HG03066 (cell line): ENCODE measurements around the gene ESAM.

Experiments used
- ATAC-seq: cut with Tn5 transposase; IDR thresholded peaks from one replicate; pipeline ENCODE4 v1.9.1; 2021; ENCODE audit warnings: low read depth; ENCODE audit not compliant: unreplicated experiment

The ESAM gene

DNA sequence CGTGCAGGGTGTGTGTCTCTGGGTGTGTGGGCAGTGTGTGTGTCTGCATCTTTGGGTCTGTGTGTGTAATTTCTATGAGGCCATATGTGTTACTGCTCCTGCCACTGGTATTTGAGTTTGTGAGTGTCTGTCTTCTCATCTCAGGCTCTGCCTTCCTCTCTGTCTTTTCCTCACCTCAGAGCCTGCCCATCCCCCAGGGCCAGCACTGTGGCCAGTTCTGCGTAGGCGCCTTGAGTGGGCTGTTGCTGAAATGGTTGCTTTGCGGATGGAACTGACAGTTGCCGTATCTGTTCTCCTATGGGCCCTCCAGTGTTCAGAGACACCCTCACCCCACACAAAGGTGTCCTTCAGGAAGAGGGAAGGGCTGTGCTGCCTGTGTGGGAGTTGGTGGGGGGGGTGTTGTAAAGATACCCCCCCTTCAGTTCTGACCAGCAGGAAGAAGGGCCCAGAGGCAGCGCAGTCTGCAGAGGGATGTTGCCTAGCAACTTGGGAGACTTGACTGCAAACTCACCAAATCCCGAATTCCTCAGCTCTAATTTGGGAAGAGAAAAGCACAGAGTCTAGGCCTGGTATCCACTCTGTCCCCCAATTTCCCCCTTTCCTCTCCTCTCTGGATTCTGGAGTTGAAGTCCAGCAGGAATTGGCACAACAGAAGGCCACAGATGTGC lies 24.3 kb downstream of the ESAM start:
- no peak for ATAC-seq

DNA sequence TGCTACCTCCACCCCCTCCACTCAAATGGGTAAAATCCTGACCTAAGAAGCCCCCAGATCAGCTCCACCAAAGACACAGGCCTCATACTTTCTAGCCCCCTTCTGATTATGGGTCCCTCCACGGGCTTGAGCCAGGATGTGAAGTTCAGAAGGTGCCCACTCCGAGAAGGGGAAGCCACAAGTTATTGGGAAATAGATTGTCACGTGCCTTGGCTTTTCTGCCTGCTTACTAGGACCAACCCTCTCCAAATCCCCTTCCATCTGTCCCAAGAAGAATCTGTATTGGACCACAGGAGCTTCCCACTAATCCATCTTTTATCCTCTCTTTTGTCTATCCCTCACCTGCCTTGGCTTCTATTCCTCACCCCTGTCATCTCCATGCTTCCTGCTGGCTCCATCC lies 25.4 kb downstream of the ESAM start:
- ATAC-seq = no peak

DNA sequence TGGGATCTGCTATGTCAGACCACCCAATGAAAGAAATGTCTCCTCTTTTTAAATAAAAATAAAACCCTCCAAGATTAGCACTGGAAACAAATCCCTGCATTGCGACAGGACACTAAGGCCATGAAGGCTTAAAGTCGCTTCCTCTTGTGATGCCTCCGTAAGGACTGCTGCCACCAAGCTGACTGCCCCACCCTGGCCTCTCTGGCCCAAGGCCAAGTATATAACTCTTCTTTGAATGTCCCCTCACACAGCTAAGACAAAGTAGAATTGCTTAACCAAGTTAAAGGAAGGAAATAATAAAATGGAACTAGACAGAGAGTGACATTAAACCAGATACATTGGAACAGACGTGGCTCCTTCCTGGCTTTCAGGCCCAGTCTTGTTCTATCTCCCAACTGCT lies 29.9 kb downstream of the ESAM start:
- ATAC-seq = no peak

DNA sequence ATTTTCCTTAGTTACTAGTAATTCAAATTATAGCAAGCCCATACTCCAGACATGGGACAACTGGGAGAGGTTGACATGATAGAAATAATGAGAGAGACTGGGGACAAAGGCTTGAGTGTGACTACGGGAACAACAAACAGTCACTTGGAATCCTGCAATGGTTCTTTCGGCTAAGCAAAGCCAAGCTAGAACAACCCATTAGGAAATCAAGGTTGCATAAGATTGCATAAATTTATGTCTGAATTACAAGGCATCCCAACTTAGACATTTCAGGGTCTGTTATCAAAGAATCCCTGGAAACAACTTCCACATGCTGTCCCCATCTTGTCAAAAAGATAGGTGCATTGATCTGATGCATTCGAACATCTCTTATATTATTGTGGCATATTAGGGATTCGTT lies 32.5 kb downstream of the ESAM start:
- no peak for ATAC-seq

DNA sequence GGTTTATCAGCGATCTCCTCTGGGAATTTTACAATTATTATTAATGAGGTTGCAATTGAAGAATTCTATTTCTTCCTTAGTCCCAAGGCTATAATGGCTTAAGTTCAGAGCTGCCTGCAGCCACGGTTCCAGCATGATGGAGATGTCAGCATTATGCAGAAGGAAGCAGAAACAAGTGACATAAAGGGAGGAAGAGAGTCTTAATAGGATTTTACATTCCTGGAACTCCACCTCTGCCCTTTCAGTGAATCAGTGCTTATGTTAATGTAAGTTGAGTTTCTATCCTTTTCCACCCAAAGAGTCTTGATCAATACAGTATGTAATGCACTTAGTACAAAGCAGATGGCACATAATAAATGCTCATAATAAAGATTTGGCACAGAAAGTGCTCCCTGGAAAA lies 34.0 kb downstream of the ESAM start:
- ATAC-seq = no peak

DNA sequence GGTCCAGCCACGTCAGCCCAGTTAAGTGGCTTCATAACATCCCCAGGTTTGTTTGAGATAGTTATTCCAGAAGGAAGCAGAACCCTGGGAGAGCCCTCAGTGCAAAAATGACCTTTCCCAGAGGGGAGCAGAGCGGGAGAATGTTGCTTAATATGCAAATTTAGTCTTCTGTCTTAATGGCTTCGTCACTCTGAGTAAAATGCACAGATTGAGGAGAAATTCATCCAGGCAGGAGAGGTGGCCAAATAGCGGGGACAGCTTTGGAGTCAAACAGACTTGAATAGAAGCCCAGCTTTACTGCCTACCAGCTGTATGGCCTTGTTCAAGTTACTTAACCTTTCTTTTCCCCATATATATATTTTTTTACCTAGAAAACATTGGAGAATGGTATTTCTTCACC lies 34.6 kb downstream of the ESAM start:
- no peak for ATAC-seq

DNA sequence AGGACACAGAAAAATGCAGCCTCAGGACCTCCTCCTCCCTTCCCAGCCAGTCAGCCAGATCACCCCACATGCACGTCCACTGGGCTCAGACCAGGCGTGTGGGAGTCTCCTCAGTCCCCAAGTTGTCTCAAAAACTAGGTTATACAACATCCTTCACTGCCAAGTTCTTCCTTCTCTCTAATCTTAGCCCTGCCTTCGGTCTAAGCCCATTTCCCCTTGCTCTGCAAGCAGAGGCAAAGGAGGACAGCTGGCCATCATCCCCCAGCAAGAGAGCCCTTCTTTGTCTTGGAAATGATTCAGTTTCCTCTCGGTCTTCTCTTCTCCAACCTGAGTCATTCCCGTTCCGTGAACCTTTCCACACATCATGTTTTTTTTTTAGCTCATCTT lies 36.4 kb downstream of the ESAM start:
- peak; percentile 19 for ATAC-seq

DNA sequence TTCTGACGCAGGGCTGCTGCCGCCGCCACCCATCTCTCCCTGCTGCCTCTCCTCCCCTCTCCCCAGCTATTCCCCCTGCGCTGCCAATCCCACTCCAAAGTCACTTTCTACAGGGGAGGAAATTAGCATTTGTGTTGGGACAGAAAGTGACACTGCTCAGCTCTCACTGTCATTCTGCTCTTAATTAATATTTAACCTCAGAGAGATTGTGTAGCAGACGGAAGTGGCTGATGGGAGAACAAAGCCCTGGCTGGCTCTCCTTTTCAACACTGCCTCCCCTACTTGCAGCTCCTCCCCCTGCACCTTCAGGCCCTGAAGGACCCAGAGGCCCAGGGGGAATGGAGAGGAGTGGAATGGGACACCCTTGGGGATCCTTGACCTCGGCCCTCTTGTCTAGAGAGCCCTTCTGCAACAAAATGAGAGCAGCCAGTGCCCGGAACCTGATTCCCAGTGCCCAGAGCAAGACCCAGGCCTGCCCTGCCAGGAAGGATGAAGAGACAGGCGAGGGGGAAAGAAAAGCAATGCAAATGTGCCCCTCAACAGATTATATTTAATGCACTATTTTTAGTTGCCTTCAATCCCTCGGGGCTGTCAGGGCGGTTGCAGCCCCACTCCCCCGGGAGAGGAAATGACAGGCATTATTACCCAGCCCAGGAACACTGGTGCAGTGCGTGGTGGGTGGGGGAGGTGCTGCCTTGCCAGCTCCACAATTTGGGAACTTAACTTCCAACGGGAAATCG lies 36.9 kb downstream of the ESAM start:
- ATAC-seq = peak; percentile 95

DNA sequence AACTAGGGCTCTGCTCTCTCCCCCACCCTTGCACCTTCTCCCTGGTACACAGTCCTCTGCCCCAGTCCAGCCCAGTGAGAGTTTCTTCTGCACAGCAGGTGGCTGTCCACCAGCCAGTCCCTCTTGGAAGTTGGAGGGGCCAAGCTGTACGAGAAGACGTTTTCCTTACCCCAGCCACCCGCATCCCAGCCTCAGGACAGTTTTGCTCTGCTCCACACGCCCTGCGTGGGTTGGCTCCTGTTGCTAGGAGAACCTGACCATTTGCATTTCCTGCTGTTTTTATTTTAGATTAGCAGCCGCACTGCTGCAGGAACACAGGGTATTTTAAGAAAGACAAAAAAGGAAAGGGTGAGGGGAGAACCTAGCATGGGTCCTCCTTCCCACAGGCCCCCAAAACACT lies 39.9 kb downstream of the ESAM start:
- ATAC-seq = no peak

DNA sequence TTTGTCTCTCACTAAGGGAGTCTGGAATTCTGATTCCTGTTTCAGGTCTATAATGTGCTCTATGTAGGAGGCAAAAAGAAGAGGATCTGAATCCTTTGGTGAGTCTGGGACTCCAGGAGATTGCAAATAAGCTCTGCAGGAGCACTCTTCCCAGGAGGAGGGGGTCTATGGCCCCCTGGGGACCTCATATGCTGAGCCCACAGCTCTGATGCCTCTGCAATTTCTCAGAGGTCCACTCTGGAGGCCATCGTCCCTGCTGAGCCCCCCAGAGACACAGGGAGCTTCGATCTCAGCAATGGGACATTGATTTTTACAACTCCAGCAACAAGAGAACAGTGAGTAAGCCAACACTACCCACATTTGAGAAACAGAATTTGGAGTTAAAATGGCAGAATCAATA lies 42.6 kb downstream of the ESAM start:
- ATAC-seq = no peak

DNA sequence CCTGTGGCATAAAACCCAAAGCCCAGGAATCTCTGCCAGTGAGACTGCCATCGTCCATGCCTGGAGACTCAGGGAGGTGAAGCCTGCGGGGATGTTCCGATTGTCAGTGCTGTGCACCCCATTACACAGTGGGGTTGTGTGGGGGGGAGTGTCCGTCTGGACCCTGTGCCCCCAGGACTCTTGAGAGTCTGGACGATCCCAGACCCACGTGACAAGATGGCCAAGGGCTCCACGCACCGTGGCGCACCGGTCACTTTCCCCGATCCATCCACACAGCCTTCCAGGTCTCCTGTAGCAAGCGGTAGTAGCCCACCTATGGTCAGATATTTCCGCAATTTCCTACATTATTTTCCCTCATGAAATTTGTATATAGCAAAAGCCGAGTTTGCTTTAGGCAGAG lies 43.3 kb downstream of the ESAM start:
- no peak for ATAC-seq

DNA sequence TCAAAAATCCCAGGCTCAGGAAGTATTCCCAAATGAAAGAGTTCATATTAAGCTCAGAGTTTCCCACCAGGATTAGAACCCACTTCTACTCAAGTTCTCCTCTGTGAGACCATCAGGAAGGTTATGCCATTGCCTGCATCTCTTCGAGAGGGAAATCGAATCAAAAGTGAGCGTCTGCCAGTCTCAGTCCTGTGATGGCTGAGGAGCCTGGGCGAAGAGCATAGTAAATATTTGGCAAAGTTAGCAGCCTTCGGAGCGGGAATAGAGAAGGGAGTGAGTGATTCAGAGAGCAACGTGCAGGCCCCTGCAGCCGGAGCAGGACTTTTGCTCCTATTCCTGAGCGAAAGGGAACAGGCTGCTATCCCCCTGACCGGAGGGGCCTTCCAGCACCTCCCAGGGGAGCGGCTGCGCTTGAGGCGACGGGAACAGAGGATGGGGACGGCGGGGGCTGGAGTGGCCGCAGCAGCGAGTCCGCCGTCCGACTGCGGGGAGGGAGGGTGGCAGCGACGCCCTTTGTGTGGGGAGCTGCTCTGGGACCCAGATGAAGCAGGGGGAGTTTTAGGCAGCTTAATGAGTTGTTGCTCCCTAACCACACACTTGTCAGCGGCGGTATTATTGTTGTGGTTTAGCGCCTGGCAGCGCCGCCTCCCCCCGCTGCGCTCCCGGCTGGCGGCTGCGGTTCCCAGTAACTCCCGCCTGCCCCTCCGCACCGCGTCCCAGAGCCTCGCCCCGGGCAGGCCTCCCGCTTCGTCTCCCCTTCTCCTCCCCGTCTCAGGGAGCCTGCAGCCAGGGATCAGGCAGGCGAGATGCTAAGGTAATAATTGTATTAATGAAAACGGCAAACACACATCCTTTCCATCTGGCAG lies 44.1 kb downstream of the ESAM start:
- no peak for ATAC-seq

DNA sequence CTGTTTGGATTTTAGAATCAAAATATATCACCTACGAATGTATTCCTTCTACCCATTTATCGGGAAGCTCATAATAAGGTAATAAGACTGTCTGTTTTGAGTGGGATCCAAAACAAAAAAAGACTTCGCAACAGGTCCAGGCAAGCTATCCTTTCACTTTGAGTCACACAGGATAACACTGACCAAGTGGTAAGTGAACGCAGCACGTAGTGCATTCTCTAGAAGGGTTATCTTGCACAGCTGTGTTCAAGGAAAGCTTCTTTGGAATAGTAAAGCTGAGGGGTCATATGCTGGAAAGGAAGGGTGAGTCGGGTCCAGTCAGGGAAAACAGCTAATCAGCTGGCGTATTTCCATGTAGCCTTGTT lies 44.7 kb downstream of the ESAM start:
- peak; percentile 52 for ATAC-seq

DNA sequence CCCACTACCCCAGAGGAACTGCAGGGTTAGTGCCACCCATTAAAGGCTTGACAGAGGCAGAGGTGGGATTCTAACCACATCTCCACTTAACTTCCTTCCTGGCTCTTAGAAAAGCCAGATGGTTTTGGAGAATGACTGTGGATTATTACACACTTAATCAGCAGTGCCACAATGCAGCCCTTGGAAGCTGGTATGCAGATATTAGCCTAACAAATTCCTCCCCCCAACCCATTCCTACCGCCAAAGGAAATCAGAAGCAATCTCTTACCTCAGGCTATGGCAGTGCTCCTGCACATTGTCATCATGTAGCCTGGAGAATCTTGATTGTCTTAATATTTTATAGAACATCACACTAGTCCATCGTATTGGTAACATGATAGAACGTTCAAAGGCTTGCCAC lies 45.5 kb downstream of the ESAM start:
- no peak for ATAC-seq

DNA sequence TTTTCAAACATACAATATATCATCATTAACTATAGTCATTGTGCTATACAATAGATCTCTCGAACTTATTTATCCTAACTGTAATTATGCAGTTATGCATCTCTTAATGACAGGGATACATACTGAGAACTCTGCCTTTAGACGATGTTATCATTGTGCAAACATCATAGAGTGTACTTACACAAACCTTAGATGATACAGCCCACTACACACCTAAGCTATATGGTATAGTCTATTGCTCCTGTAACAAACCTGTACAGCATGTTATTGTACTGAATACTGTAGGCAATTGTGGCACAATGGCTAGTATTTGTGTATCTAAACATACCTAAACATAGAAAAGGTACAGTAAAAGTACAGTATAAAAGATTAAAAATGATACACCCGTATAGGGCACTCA lies 49.7 kb downstream of the ESAM start:
- no peak for ATAC-seq

DNA sequence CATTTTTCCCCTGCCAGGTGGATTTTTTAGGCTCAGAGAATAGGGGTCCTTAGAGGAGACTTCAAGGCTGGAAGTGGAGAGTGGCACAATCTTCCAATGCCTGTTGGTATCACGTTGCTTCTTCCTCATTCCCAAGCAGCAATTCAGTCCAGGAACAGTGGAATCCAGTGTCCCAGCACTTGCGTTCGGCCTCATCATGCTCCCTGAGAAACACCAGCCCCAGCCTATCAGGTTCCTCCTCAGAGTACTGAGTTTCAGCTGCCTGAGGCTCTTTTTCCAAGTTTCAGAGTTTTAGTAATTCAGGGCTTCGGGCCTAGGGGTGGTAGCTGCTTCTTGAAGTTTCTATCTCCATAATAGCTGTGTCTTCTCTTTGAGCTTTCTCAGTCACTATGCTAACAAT lies 54.3 kb downstream of the ESAM start:
- no peak for ATAC-seq
